ENCODE results near the gene TRAF7.

Gene TRAF7

GRCh38 chr16:2148714-2149629, 6.6 kb upstream of the TRAF7 start:
- peak; percentile 21 to 31 for DNase-seq

- DNase-seq: peak; percentile 13 to 35
These were observed 5.8 kb upstream of the TRAF7 start for GRCh38 chr16:2149630-2150417.

- DNase-seq: peak; percentile 21 to 26
These were observed 5.0 kb upstream of the TRAF7 start for GRCh38 chr16:2150418-2151187.

GRCh38 chr16:2151188-2152091, 4.1 kb upstream of the TRAF7 start:
- peak in 1 of 2 donors; percentile 16 for DNase-seq

- DNase-seq: peak; percentile 31 to 32
These were observed 2.7 kb upstream of the TRAF7 start for GRCh38 chr16:2152695-2153506.

- DNase-seq: no peak
These were observed 970 bp upstream of the TRAF7 start for GRCh38 chr16:2154533-2155090.

- DNase-seq: peak in 1 of 2 donors; percentile 13
These were observed 631 bp downstream of the TRAF7 start for GRCh38 chr16:2155977-2156848.

- no peak for DNase-seq
These were observed 1.3 kb downstream of the TRAF7 start for GRCh38 chr16:2156849-2157224.

GRCh38 chr16:2157480-2158261, 2.1 kb downstream of the TRAF7 start:
- no peak for DNase-seq

GRCh38 chr16:2158262-2158638, 2.7 kb downstream of the TRAF7 start:
- DNase-seq: no peak

- no peak for DNase-seq
These were observed 3.7 kb downstream of the TRAF7 start for GRCh38 chr16:2159175-2159838.

GRCh38 chr16:2160915-2161551, 5.5 kb downstream of the TRAF7 start:
- no peak for DNase-seq

GRCh38 chr16:2161911-2162310, 6.3 kb downstream of the TRAF7 start:
- no peak for DNase-seq

- no peak for DNase-seq
These were observed 7.1 kb downstream of the TRAF7 start for GRCh38 chr16:2162676-2163118.

- DNase-seq: no peak
These were observed 7.8 kb downstream of the TRAF7 start for GRCh38 chr16:2163211-2163881.

GRCh38 chr16:2165861-2166260, 10.3 kb downstream of the TRAF7 start:
- DNase-seq: no peak
